GM18507 (cell line): ENCODE measurements around the gene SH2D1B.

ENCODE experiments used
- DNase-seq: peaks from one replicate; pipeline ENCODE4 v3.0.0; 2011; ENCODE audit warnings: low read depth; ENCODE audit not compliant: insufficient read length; ENCODE audit errors: extremely low spot score
- FAIRE-seq: peaks from 2 replicates; lab custom pipeline; 2011; peaks lifted over from hg19 to GRCh38; lab: Jason Lieb, UNC

SH2D1B gene

GRCh38 chr1:162384601-162385279, 27.2 kb downstream of the SH2D1B start:
- DNase-seq, result no peak
- no peak for FAIRE-seq

- DNase-seq (no peak), FAIRE-seq (no peak)
These were observed 27.8 kb downstream of the SH2D1B start for GRCh38 chr1:162384116-162384515.

- FAIRE-seq (no peak), DNase-seq (no peak)
These were observed 28.4 kb downstream of the SH2D1B start for GRCh38 chr1:162383516-162383915.

GRCh38 chr1:162383091-162383490, 28.8 kb downstream of the SH2D1B start:
- no peak for DNase-seq
- no peak for FAIRE-seq

GRCh38 chr1:162381941-162382750, 29.8 kb downstream of the SH2D1B start:
- DNase-seq (no peak), FAIRE-seq (no peak)

- no peak for FAIRE-seq
These were observed 30.6 kb downstream of the SH2D1B start, which contains the start of gene C1orf226 for GRCh38 chr1:162381383-162381782. Gene C1orf226, plus strand, starts transcription at chr1:162381728. Its CDS starts 174 bp downstream, at chr1:162381902.

GRCh38 chr1:162380061-162380846, 31.7 kb downstream of the SH2D1B start:
- DNase-seq, result no peak

More at GRCh38 chr1:162381383-162381782, 30.6 kb downstream of the SH2D1B start, which contains the start of gene C1orf226:
- DNase-seq, result no peak

GRCh38 chr1:162376691-162377090, 35.2 kb downstream of the SH2D1B start, which contains the start of gene SPATA46:
Gene SPATA46, minus strand, starts transcription at chr1:162376854. Its CDS starts 64 bp downstream, at chr1:162376790.
- FAIRE-seq (no peak), DNase-seq (no peak)

More at GRCh38 chr1:162380061-162380846, 31.7 kb downstream of the SH2D1B start:
- no peak for FAIRE-seq

- no peak for DNase-seq
These were observed 36.5 kb downstream of the SH2D1B start for GRCh38 chr1:162375463-162375862.

GRCh38 chr1:162374406-162374805, 37.5 kb downstream of the SH2D1B start:
- DNase-seq (no peak), FAIRE-seq (no peak)

More at GRCh38 chr1:162375463-162375862, 36.5 kb downstream of the SH2D1B start:
- FAIRE-seq, result no peak

- DNase-seq (no peak), FAIRE-seq (no peak)
These were observed 38.2 kb downstream of the SH2D1B start for GRCh38 chr1:162373541-162374260.

- no peak for DNase-seq
- no peak for FAIRE-seq
These were observed 38.9 kb downstream of the SH2D1B start for GRCh38 chr1:162373072-162373427.

GRCh38 chr1:162372159-162373071, 39.5 kb downstream of the SH2D1B start:
- DNase-seq (no peak), FAIRE-seq (no peak)

- no peak for DNase-seq
- FAIRE-seq, result no peak
These were observed 40.3 kb downstream of the SH2D1B start for GRCh38 chr1:162371611-162372010.

- DNase-seq, result no peak
- no peak for FAIRE-seq
These were observed 41.2 kb downstream of the SH2D1B start for GRCh38 chr1:162370721-162371120.

- FAIRE-seq (no peak), DNase-seq (no peak)
These were observed 41.8 kb downstream of the SH2D1B start for GRCh38 chr1:162370161-162370560.

GRCh38 chr1:162369571-162369970, 42.4 kb downstream of the SH2D1B start:
- no peak for FAIRE-seq

GRCh38 chr1:162368451-162368850, 43.5 kb downstream of the SH2D1B start:
- no peak for DNase-seq
- FAIRE-seq, result no peak

More at GRCh38 chr1:162369571-162369970, 42.4 kb downstream of the SH2D1B start:
- DNase-seq, result no peak
